Measurements from ENCODE around the gene FARS2.

The FARS2 gene

GRCh38 chr6:5462856-5463255 lies 201.5 kb downstream of the FARS2 start (continued):
- no peak for TF ChIP-seq GLIS2 (tag by site-specific recombination; IDR thresholded peaks at IDR 0.05)

GRCh38 chr6:5463690-5464089 lies 202.4 kb downstream of the FARS2 start:
- Histone ChIP-seq H3K27ac (ENCODE audit: extremely low read depth, low read depth, low read length) (no peak overlapping the region), H3K36me3 (ENCODE audit: control insufficient read depth in 2 of 2, insufficient read depth in 1 of 2, low read length in 2 of 2) (no peaks in the 10 kb centered on the region), H3K9me3 (ENCODE audit: control insufficient read depth, insufficient read depth, low read depth, low read length) (no peaks in the 10 kb centered on the region), H3K4me3 (ENCODE audit: low read depth, low read length) (no peak overlapping the region), H3K4me1 (ENCODE audit: control insufficient read depth, insufficient read depth, low read length) (0 out of 2 replicates have a peak, but pooled peaks cover 3% of the 10 kb centered on the region)
- TF ChIP-seq ZNF558 (tag by site-specific recombination; IDR thresholded peaks at IDR 0.05) (no peak), ZNF394 (tag by site-specific recombination; IDR thresholded peaks at IDR 0.05; ENCODE audit: borderline replicate concordance) (no peak), ZNF266 (tag by site-specific recombination; IDR thresholded peaks at IDR 0.05; ENCODE audit: low read depth) (no peak), ZNF132 (tag by site-specific recombination; IDR thresholded peaks at IDR 0.05; ENCODE audit: borderline replicate concordance) (no peak), ZNF223 (tag by site-specific recombination; IDR thresholded peaks at IDR 0.05) (no peak), ZNF792 (tag by site-specific recombination; IDR thresholded peaks at IDR 0.05) (no peak), YY2 (tag by site-specific recombination; IDR thresholded peaks at IDR 0.05) (no peak), ZNF510 (tag by site-specific recombination; IDR thresholded peaks at IDR 0.05; ENCODE audit: insufficient replicate concordance) (no peak), ZBTB17 (tag by site-specific recombination; IDR thresholded peaks at IDR 0.05) (no peak), ZNF596 (tag by site-specific recombination; IDR thresholded peaks at IDR 0.05) (no peak), KLF7 (tag by site-specific recombination; IDR thresholded peaks at IDR 0.05; ENCODE audit: borderline replicate concordance) (no peak), ZNF670 (tag by site-specific recombination; IDR thresholded peaks at IDR 0.05; ENCODE audit: low read depth) (no peak), ZBTB21 (tag by site-specific recombination; IDR thresholded peaks at IDR 0.05) (no peak), ZFP3 (tag by site-specific recombination; IDR thresholded peaks at IDR 0.05; ENCODE audit: low read depth) (no peak), ZNF747 (tag by site-specific recombination; IDR thresholded peaks at IDR 0.05) (no peak), ZNF146 (tag by site-specific recombination; IDR thresholded peaks at IDR 0.05) (no peak), ZNF221 (tag by site-specific recombination; IDR thresholded peaks at IDR 0.05; ENCODE audit: borderline replicate concordance) (no peak), ZNF2 (tag by site-specific recombination; IDR thresholded peaks at IDR 0.05) (no peak), PATZ1 (tag by site-specific recombination; IDR thresholded peaks at IDR 0.05) (no peak)
- POLR2A ChIA-PET, result no interaction called here
- CTCF ChIA-PET, result interaction anchor here (0.6 kb wide), 1 partner anchor 878 kb away, joined by 3 read pairs; no protein-coding TSS in a partner anchor

- no peaks in the 10 kb centered on the region for H3K36me3 ChIP-seq (ENCODE audit: control insufficient read depth in 2 of 2, insufficient read depth in 1 of 2, low read length in 2 of 2)
- TF ChIP-seq ZNF692 (tag by site-specific recombination; IDR thresholded peaks at IDR 0.05) (no peak), ZNF501 (tag by site-specific recombination; IDR thresholded peaks at IDR 0.05) (no peak), ZNF555 (tag by site-specific recombination; conservative IDR thresholded peaks at IDR 0.05) (no peak), ZNF37A (tag by site-specific recombination; IDR thresholded peaks at IDR 0.05) (no peak), ZNF292 (tag by site-specific recombination; IDR thresholded peaks at IDR 0.05; ENCODE audit: borderline replicate concordance, low read depth) (no peak), ZNF670 (tag by site-specific recombination; IDR thresholded peaks at IDR 0.05; ENCODE audit: low read depth) (no peak), ZNF548 (tag by site-specific recombination; IDR thresholded peaks at IDR 0.05) (no peak), ZNF664 (tag by site-specific recombination; IDR thresholded peaks at IDR 0.05) (no peak)
- ChIA-PET CTCF (interaction anchor here (0.5 to 1.8 kb wide), 3 partner anchors 11 to 878 kb away, joined by 3 to 7 read pairs (median 6); no protein-coding TSS in a partner anchor), POLR2A (no interaction called here)
- no peaks in the 10 kb centered on the region for H3K9me3 ChIP-seq (ENCODE audit: control insufficient read depth, insufficient read depth, low read depth, low read length)
- 0 out of 2 replicates have a peak, but pooled peaks cover 3% of the 10 kb centered on the region for H3K4me1 ChIP-seq (ENCODE audit: control insufficient read depth, insufficient read depth, low read length)
- no peak overlapping the region for H3K27ac ChIP-seq (ENCODE audit: extremely low read depth, low read depth, low read length)
- no peak overlapping the region for H3K4me3 ChIP-seq (ENCODE audit: low read depth, low read length)
Measured at GRCh38 chr6:5464099-5464885, 203.0 kb downstream of the FARS2 start.
